HG03521 (cell line): ENCODE measurements around the gene TMEM94.

Experiments used
- ATAC-seq: cut with Tn5 transposase; IDR thresholded peaks from one replicate; pipeline ENCODE4 v1.9.1; 2021; ENCODE audit warnings: mild to moderate bottlenecking, moderate library complexity; ENCODE audit not compliant: unreplicated experiment

The TMEM94 gene

DNA sequence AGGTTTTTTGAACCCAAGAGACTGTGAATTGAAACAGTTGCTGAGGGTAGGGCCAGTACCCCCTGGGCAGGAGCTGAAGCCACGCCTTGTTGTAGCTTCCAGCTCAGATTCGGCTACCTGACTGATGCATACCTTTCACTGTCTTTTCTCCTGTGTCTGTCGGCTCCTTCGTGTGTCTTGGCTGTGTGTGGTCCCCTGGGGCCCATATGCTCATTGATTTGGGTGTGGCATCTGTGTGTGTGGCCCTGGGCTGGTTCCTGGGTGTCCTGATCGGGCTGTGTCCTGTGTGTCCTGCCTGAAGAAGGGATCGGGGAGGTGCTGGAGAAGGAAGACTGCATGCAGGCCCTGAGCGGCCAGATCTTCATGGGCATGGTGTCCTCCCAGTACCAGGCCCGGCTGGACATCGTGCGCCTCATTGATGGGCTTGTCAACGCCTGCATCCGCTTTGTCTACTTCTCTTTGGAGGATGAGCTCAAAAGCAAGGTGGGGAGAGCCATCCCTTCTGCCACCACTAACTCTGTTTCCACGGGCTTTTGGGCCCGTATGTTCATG lies 38.0 kb downstream of the TMEM94 start:
- ATAC-seq, result no peak

DNA sequence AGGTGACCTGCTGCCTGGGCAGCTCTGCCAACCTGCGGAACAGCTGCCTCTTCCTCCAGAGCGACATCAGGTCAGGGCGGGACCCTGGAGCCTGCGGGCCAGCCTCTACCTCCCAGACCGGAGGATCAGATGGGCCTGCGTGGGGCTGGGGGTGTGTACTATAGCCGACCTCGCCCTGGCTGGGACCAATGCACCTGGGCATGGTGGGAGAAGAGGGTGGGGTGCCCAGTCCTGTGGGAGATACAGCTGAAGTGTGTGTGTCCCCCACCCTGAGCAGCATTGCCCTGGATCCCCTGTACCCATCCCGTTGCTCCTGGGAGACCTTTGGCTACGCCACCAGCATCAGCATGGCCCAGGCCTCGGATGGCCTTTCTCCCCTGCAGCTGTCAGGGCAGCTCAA lies 39.6 kb downstream of the TMEM94 start:
- ATAC-seq, result no peak

DNA sequence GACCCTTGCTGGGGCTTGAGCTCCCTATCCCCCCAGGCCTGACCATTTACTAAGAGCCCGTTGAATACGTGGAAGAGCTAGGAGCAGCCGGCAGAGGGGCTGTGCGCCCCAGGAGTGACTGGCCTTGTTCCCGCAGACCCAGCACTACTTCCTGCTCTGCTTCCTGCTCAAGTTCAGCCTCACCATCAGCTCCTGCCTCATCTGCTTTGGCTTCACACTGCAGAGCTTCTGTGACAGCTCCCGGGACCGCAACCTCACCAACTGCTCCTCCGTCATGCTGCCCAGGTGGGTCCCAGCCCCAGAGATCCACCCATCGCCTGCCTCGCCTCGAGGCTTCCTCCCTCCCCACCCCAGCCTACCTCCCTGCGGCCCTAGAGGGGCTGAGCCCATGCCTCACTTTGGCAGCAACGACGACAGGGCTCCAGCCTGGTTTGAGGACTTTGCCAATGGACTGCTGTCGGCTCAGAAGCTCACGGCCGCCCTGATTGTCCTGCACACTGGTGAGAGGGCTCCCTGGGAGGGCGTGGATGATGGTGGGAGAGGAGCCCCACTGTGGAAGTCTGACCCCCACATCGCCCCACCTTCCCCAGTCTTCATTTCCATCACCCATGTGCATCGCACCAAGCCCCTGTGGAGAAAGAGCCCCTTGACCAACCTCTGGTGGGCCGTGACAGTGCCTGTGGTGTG lies 41.7 kb downstream of the TMEM94 start:
- no peak for ATAC-seq

DNA sequence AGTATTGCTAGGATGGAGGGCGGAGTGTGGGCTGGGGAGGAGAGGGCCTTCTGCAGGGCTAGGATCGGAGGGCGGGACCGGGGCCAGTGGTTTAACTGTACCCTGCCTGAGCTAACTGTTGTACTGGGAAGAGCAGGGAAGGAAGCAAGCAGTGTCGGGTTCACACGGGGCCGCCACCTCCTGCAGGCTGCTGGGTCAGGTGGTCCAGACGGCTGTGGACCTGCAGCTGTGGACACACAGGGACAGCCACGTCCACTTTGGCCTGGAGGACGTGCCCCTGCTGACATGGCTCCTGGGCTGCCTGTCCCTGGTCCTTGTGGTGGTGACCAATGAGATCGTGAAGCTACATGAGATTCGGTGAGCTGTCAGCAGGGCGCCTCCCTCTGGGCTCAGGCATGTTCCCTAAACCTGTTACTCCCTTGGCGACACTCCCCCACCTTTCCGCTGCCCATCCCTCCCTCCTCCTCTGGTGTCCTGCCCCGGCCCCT lies 42.3 kb downstream of the TMEM94 start:
- no peak for ATAC-seq

DNA sequence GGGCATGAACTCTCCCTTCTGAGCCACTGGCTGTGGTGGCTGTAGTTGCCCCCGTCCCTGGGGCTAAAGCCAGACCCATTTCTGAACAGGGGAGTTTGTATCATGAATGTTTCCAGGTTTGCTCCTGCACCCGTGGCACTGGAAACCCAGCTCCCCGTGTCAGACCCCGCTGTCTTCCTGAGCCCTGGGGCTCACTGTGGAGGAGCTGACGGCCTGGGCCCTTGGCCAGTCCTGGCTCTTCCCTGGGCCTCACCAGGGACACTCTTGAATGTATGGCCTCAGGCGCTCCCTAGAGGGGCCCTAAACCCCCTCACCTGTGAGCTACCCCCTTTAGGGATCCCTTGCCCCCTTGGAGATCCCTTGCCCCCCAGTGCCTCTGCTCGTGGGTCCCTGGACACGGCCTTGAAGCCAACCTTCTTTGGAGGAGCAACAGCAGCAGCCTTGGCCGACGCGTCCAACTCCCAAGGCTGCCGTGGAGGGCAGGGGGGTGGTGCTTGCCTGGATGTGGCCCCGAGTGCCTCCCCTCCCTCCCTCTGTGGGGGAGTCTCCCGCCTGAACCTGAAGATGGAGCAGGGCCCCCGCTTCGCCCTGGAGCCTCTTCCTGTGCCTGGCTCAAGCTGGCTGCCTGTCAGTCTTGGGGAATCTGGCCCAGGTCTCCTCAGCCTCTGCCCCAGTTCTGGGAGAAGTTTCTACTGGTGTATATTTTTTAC lies 43.0 kb downstream of the TMEM94 start:
- no peak for ATAC-seq

DNA sequence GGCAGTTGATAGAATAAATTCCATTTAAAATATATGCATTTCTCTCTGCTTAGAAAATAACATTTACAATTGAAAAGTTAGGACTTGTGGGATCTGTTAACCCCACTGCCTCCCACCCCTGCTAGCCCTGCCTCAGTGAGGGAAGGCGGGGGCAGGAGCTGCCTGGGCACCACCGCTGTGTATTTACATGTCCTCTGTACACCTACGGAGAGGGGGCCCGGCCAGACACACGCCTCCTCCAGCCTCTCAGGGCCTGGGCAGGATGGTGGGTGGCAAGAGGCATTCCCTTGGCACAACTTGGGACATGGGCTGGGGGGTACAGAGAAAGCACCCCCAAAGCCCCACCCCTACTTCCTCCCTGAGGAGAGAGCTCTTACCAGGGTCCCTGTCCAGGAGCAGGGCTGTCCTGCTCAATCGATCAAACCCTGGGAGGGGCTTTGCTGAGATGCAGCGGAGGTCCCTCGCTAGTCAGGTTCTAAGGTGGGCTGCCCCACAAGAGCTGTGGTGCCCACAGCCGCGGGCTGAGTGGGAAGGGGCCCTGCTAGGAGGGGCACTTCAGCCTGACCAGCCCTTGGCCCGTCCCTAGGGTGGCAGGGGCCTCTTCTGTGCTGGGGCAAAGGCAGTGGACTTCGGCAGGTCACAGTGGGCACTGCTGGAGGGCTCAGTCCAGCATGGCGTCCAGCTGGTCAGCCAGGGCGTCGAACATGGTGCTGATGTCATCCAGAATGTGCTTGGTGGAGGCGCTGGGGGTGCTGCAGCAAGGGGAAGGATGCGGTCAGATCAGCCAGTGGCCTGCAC lies 44.2 kb downstream of the TMEM94 start:
- no peak for ATAC-seq

DNA sequence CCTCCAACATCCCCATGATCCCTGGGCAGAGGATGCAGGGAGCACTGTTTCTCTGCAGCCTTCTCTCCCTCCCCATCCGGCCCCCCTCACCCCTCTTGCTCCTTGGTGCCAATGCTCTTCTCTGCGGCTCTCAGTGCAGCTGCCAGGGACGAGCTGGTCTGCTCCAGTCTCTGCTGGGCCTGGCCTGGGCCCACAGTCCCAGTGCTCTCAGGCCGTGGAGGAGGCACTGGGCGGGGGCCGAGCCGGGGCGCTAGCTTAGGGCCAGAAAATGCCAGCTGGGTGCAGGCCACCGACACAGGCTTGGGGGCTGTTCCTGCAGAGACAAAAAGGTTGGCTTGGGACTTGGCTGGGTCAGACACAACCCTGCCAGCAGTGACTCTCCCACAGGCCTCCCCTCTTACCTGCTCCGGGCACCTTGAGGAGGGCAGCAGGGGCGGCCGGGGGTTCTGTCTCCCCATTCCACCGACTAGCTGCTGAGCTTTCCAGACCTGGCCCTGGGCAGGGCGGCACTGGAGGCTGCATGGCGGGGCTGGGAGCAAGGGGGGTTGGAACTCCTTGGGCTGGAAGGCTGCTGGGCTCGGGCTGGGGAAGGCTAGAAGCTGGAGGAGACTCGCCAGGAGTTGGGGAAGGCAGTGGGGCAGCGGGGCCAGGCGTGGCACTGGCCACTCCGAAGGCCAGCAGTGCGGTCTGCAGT lies 45.1 kb downstream of the TMEM94 start:
- ATAC-seq, result no peak

DNA sequence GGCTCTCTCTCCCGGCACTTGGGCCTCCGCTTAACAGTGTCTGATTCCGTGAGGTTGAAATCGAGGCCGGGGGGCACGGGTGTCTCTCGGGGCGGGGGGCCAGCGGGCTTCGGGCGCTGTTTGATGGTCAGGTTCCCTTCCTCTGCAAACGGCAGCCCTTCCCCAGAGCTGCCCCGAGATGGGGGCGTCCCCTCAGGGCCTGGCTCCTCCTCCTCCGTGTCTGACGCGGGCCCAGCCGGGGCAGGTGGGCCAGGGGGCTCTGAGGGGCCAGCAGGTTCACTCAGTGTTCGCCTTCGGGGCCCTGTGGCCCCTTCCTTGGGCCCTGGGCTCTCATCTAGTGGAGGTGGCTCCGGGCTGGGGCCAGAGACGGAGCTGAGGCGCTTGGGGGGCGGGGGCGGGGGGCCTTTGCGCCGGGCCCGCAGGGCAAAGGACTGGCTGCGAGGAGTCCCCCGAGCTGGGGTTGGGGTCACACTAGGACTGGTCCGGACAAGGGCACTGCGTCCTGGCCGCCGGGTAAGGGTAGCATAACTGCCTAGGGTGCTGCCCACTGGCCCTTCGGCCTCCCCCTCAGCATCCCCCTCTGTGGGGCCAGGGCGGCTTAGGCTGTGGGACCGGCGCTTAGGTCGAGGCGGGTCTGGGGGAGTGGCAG lies 45.8 kb downstream of the TMEM94 start:
- no peak for ATAC-seq

DNA sequence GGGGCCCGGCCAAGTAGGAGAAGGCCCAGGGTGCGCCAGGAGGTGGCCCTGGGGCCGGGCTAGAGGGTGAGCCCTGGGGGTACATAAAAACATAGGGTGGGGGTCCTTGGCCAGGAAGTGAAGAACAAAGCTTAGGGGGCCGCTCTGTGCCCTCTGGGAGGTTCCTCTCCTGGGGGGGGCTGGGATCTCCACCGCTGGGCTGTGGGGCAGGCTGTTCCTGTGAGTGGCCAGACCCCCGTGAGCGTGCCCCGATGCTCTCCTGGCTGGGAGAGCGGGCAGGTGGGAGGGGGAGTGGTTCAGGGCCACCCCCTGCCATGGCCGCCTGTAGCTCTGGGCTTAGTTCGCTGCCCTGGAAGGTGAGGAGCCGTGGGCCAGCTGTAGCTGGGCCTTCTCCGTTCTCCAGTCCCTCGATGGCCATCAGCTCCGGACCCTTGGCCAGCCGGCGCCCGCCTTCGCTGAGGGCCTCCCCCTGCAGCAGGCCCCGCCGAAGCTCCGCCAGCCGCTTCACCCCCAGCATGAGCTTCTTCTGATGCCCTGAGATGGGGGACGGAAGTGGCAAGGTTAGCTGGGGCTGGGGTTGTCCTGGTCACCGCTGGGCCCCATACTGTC lies 46.4 kb downstream of the TMEM94 start:
- ATAC-seq, result no peak

DNA sequence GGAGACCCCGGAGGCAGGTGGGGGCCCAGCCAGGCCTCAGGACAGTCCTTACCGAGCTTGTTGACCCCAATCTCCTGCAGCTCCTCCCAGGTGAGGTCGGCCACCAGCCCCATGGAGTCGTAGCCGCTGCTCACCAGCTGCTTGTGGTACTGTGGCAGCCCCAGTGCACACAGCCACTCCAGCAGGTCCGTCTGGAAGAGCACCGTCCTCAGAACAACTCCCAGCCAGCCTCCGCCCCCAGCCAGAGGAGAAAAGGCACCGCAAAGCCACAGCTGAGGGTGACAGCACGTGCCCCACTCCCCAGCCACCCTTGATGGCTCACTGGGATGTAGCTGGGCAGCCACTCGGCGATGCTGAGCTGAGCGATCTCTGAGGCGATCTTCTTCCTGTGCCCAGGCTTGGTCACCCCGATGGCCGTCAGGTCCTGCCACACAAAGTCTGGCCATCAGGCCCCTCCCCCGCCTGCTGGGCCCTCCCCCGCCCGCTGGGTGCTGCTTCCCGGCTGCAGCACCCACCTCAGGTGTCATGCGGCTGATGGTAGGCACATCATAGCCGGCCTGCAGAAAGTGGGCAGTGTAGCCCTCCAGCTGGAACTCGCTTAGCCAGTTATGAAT lies 47.0 kb downstream of the TMEM94 start:
- ATAC-seq, result no peak

DNA sequence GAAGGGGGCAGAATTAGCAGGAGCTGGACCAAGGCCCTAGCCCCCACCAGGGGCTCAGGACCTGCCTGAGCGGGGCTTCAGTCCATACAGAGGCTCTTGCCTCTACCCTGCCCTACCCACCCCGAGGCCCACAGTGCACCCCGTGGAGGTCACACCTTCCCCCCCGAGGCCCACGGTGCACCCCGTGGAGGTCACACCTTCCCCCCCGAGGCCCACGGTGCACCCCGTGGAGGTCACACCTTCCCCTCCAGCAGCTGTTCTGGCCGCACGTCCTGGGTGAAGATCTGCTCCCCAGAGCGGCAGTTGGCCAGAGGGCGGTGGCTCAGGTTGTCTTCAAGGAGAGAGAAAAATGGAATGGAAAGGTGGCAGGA lies 47.5 kb downstream of the TMEM94 start:
- no peak for ATAC-seq

DNA sequence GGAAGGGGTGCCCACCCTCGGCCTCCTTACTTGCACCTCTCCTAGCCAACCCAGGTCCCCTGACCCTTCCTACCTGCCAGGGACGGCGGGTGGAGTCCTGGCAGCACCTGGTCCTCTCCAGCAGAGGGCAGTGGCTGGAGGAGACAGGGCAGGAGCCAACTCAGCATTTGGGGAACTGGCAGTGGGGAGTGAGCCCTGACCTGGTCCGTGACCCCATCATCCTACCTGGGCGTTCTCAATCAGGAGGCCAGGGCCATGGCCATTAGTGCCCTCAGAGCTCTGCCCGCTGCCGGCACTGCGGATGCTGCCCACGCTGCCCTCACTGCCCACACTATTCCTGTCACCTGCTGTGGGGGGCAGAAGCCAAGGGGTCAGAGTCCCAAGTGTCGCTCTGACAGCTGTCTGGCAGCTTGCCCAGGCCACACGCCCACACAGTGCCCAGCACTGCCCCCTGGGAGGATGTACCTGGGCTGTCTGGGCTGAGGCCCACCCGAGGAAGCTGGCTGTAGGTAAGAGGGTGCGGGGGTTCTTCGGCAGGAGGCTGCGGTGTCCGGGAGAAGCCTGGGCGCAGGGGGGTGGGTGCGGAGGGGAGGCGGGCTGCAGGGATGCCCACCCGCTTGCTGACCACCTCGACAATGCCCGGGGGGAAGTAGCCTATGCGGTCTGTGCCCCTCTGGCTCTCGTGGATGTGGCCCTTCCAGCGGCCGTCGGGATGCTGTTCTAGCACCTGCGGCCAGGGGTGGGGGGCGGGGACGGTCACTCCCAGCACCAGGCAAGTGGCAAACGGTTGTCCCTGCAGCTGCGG lies 48.1 kb downstream of the TMEM94 start:
- no peak for ATAC-seq

DNA sequence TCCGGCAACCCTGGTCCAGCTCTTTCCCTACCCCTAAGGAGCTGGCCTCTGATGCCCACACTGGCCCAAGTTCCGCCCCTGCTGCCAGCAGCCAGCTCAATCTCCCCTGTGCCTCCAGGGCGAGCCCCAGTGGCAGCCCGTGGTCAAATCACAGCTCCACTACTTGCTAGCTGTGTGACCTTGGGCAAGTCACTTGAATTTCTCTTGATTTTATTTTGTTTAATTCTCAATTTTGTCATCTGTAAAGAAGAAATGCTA lies 48.6 kb downstream of the TMEM94 start:
- ATAC-seq, result no peak

DNA sequence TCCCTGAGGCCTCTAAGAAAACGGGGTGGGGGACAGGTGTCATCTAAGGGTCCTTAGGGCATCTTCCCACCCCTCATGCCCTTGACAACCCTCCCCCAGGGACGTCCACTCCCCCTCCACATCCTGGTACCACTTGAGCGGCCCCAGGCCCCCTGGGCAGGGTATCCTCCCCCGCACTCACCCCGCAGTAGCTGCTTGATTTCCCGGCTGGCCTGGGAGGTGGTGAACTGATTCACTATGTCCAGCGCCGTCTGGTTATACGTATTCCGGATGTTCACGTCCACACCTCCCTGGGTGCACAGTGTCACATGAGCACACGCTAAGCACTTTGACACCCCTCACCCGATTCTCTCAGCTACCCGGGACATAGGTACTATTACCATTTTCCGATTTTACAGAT lies 49.2 kb downstream of the TMEM94 start:
- ATAC-seq, result no peak

DNA sequence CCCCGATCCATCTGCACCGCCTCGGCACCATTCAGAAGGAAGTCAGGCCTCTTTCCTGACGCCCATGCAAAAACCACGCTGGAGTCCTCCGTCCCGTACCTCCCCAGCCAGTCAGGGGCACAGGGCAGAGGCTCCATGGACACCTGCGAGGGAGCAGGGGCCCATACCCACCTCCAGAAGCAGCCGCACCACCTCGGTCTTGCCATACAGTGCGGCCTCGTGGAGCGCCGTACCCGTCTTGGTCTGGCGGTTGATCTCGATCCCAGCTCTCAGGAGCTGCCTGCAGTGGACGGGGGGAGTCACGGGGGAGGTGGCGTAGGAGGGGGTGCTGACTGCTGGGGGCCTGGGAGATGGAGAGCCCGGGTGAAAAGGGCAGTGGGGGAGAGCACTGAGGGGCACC lies 49.7 kb downstream of the TMEM94 start:
- ATAC-seq, result no peak

DNA sequence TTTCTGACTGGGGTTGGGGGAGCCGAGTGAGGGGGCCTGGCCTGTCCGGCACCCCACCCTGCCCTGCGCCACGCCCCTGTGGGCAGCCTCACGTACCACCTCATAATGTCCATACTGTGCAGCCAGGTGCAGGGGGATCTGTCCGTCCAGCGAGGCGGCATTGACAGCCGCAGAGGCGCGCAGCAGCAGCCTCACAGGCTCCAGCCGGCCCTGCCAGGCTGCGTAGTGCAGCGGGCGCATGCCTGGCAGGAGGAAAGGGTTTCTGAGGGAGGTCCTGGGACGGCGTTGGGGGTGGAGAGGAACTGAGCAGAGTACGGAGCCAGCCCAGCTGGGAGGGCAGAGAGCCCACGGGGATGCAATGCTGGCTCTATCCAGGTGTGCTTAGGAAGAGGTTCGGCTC lies 50.5 kb downstream of the TMEM94 start:
- no peak for ATAC-seq

DNA sequence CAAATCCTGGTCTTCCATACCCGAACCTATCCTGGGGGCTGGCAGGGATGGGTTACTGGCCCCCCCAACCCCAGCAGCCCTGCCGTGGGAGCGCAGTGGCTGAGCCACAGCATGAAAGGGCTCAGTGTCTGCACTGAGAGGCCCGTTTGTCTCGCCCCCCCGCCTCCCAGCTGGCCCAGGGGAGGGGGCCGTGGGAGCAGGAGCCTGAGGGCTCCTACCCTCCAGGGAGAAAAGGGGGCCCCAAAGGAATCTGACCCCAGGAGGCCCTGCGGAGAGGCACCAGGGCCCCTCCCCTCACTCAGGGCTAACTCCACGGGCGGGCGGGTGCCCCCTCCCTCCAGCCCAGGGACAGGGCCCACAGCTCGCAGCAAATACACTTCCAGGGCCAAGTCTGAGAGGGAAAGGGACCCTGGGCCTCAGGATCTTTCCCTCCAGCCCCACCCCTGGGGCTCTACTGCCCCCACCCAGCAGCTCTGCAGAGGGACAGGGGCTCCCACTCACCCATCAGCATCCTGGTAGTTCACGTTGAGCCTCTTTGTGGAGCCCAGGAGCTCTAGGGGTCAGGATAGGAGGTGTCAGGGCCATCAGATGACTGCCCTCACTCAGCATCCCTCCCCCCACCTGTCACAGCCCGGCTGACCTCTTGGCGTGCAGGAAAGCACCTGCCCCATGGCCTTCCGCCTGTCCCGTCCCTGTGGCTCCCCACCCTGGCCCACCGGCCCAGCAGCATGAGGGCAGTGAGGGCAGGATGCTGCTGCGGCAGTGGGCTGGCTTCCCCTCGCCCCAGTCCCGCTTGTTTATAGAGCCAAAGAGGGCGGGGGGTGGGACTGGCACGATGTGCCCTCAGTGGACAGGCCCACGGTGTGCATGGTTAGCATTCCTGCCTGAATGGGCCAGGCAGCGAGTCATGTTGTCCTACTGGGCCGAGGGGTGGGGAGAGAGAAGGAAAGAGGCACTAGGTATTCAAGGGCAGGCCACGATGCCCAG lies 51.6 kb downstream of the TMEM94 start:
- no peak for ATAC-seq

DNA sequence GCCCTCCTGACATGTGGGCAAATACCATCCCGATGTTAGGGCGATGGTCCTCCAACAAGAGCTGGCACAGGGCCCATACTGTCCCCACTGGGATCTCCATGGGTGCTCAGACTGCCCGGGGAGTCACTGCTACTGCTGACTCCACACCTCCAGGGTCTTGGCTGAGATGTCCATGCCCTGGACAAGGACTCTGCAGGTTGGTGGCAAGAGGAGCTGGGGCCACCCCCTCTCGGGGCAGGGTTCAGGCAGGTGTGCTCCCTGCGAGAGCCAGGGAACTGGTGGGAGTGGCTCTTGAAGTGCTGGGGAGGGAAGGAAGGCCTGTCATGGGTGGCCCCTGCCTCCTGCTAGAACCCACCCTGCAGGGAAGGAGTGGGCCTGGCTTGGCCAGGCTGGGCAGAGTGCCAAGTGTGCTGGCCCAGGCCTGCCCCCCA lies 52.5 kb downstream of the TMEM94 start:
- ATAC-seq, result no peak
